ENCODE results near the gene COL28A1.

COL28A1 gene

DNA sequence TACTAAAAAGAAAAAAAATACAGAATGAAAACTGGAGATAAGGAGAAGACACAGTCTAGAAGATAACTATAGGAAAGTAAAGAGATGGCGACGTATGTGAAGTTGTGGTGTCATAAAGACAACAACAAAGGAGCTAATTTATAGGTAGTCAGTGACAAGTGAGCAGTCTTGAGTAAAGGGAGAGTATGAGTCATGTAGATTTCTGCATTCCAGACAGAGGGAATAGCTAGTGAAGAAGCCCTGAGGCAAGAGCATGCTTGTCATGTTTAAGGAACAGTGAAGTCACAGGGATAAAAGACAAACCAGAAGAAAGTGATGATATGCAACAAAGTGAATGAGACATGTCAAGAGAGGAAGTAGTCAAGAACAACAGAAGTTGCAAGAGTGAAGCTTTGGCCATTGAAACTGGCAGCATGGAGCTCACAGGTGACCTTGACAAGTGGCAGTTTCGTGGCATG is 28.7 kb upstream of the COL28A1 start (continued):
- no peak for TF ChIP-seq ZNF354C (tag by site-specific recombination; IDR thresholded peaks at IDR 0.05; ENCODE audit: borderline replicate concordance, low read depth)
- no peak for TF ChIP-seq ZNF24 (tag by site-specific recombination; IDR thresholded peaks at IDR 0.05)
- TF ChIP-seq ZNF571 (tag by site-specific recombination; IDR thresholded peaks at IDR 0.05) = no peak
- TF ChIP-seq ZNF324 (tag by site-specific recombination; IDR thresholded peaks at IDR 0.05) = peak; percentile 24; the same call in 1 of the 2 replicates
- TF ChIP-seq, protein P1, sequence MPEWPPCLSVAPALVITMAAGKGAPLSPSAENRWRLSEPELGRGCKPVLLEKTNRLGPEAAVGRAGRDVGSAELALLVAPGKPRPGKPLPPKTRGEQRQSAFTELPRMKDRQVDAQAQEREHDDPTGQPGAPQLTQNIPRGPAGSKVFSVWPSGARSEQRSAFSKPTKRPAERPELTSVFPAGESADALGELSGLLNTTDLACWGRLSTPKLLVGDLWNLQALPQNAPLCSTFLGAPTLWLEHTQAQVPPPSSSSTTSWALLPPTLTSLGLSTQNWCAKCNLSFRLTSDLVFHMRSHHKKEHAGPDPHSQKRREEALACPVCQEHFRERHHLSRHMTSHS (tag by site-specific recombination; IDR thresholded peaks at IDR 0.05) = no peak
- 0 out of 2 replicates have a peak, but pooled peaks have one; percentile 40 for TF ChIP-seq ZNF843 (tag by site-specific recombination; IDR thresholded peaks at IDR 0.05)
- TF ChIP-seq ZNF501 (tag by site-specific recombination; IDR thresholded peaks at IDR 0.05) = 0 out of 2 replicates have a peak, but pooled peaks have one; percentile 30
- peak; percentile 95 for TF ChIP-seq SP7 (tag by site-specific recombination; IDR thresholded peaks at IDR 0.05)
- no peak for TF ChIP-seq ZNF311 (tag by site-specific recombination; IDR thresholded peaks at IDR 0.05; ENCODE audit: borderline replicate concordance)
- TF ChIP-seq, protein P2, sequence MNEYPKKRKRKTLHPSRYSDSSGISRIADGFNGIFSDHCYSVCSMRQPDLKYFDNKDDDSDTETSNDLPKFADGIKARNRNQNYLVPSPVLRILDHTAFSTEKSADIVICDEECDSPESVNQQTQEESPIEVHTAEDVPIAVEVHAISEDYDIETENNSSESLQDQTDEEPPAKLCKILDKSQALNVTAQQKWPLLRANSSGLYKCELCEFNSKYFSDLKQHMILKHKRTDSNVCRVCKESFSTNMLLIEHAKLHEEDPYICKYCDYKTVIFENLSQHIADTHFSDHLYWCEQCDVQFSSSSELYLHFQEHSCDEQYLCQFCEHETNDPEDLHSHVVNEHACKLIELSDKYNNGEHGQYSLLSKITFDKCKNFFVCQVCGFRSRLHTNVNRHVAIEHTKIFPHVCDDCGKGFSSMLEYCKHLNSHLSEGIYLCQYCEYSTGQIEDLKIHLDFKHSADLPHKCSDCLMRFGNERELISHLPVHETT (tag by site-specific recombination; IDR thresholded peaks at IDR 0.05) = peak; percentile 84; the same call in 1 of the 2 replicates
- TF ChIP-seq ZFHX2 (tag by site-specific recombination; conservative IDR thresholded peaks at IDR 0.05) = no peak
- TF ChIP-seq GLI4 (tag by site-specific recombination; IDR thresholded peaks at IDR 0.05) = no peak
- TF ChIP-seq ZNF10 (tag by site-specific recombination; IDR thresholded peaks at IDR 0.05) = peak; percentile 21; the same call in 1 of the 2 replicates
- TF ChIP-seq ZBTB44 (tag by site-specific recombination; IDR thresholded peaks at IDR 0.05) = no peak
- no peak for TF ChIP-seq YY1 (tag by site-specific recombination; IDR thresholded peaks at IDR 0.05)
- TF ChIP-seq ZNF114 (tag by site-specific recombination; IDR thresholded peaks at IDR 0.05) = no peak
- peak; percentile 91 for TF ChIP-seq INSM2 (tag by site-specific recombination; IDR thresholded peaks at IDR 0.05)
- peak; percentile 64; the same call in 1 of the 2 replicates for TF ChIP-seq ZBTB17 (tag by site-specific recombination; IDR thresholded peaks at IDR 0.05)
- no peak for TF ChIP-seq SP3 (tag by site-specific recombination; IDR thresholded peaks at IDR 0.05)
- TF ChIP-seq PRDM1 (tag by site-specific recombination; IDR thresholded peaks at IDR 0.05) = peak; percentile 93
- peak; percentile 85 for TF ChIP-seq ZNF366 (tag by site-specific recombination; conservative IDR thresholded peaks at IDR 0.05)
- TF ChIP-seq, protein P3, sequence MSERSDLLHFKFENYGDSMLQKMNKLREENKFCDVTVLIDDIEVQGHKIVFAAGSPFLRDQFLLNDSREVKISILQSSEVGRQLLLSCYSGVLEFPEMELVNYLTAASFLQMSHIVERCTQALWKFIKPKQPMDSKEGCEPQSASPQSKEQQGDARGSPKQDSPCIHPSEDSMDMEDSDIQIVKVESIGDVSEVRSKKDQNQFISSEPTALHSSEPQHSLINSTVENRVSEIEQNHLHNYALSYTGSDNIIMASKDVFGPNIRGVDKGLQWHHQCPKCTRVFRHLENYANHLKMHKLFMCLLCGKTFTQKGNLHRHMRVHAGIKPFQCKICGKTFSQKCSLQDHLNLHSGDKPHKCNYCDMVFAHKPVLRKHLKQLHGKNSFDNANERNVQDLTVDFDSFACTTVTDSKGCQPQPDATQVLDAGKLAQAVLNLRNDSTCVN (tag by site-specific recombination; optimal IDR thresholded peaks at IDR 0.05) = no peak
- TF ChIP-seq OSR2 (tag by site-specific recombination; IDR thresholded peaks at IDR 0.05) = peak; percentile 71
- peak; percentile 82 for TF ChIP-seq ZEB2 (tag by site-specific recombination; IDR thresholded peaks at IDR 0.05)
- TF ChIP-seq SCRT1 (tag by site-specific recombination; IDR thresholded peaks at IDR 0.05; ENCODE audit: borderline replicate concordance) = no peak
- TF ChIP-seq ZNF341 (tag by site-specific recombination; IDR thresholded peaks at IDR 0.05; ENCODE audit: low read depth) = no peak
- TF ChIP-seq, protein P4, sequence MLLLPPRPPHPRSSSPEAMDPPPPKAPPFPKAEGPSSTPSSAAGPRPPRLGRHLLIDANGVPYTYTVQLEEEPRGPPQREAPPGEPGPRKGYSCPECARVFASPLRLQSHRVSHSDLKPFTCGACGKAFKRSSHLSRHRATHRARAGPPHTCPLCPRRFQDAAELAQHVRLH (tag by site-specific recombination; IDR thresholded peaks at IDR 0.05) = no peak
- no peak for TF ChIP-seq ZNF701 (tag by site-specific recombination; IDR thresholded peaks at IDR 0.05)
- TF ChIP-seq ZNF16 (tag by site-specific recombination; IDR thresholded peaks at IDR 0.05; ENCODE audit: low read depth) = no peak
- no peak for TF ChIP-seq ZNF138 (tag by site-specific recombination; IDR thresholded peaks at IDR 0.05; ENCODE audit: borderline replicate concordance)
- TF ChIP-seq, protein P5, sequence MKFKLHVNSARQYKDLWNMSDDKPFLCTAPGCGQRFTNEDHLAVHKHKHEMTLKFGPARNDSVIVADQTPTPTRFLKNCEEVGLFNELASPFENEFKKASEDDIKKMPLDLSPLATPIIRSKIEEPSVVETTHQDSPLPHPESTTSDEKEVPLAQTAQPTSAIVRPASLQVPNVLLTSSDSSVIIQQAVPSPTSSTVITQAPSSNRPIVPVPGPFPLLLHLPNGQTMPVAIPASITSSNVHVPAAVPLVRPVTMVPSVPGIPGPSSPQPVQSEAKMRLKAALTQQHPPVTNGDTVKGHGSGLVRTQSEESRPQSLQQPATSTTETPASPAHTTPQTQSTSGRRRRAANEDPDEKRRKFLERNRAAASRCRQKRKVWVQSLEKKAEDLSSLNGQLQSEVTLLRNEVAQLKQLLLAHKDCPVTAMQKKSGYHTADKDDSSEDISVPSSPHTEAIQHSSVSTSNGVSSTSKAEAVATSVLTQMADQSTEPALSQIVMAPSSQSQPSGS (tag by site-specific recombination; IDR thresholded peaks at IDR 0.05; ENCODE audit: low read depth) = peak; percentile 49
- TF ChIP-seq ZNF626 (tag by site-specific recombination; IDR thresholded peaks at IDR 0.05) = no peak
- TF ChIP-seq BCL11A (tag by site-specific recombination; IDR thresholded peaks at IDR 0.05; ENCODE audit: low read depth) = 0 out of 2 replicates have a peak, but pooled peaks have one; percentile 13
- TF ChIP-seq GLIS2 (tag by site-specific recombination; IDR thresholded peaks at IDR 0.05) = no peak
